Type B pancreatic cell (in vitro differentiated cells): ENCODE data around the gene SLC25A23. TPM values are rescaled to one million over a fixed set of nuclear protein-coding genes. Genes with fewer than 3 reads are reported as not detected.

Source experiments
- DNase-seq: peaks from one replicate; pipeline ENCODE4 v3.0.0; 2021; ENCODE audit warnings: mixed read lengths; ENCODE audit not compliant: unreplicated experiment; ENCODE audit errors: extremely low spot score
- H3K27ac Mint-ChIP-seq: 2 replicates; pipeline ENCODE4 v1.8.0; 2021; ENCODE audit warnings: mild to moderate bottlenecking, mixed read lengths
- H3K27me3 Mint-ChIP-seq: 2 replicates; pipeline ENCODE4 v1.8.0; 2021; ENCODE audit warnings: mixed read lengths
- H3K36me3 Mint-ChIP-seq: 2 replicates; pipeline ENCODE4 v1.8.0; 2021; ENCODE audit warnings: mixed read lengths
- H3K4me1 Mint-ChIP-seq: one replicate; pipeline ENCODE4 v1.8.0; 2021; ENCODE audit warnings: mixed read lengths; ENCODE audit not compliant: unreplicated experiment
- H3K4me3 Mint-ChIP-seq: 2 replicates; pipeline ENCODE4 v1.8.0; 2021; ENCODE audit warnings: mild to moderate bottlenecking, mixed read lengths
- H3K9me3 Mint-ChIP-seq: 2 replicates; pipeline ENCODE4 v1.8.0; 2021; ENCODE audit warnings: mixed read lengths
- total RNA-seq: library from RNA; stranded (reverse); gene quantifications from 2 replicates; pipeline ENCODE4 v1.2.1, GENCODE V29; 2021; ENCODE audit warnings: low replicate concordance
- TF ChIP-seq, protein P1 (sequence below): fragments of 200-600 bp; sonication (generic); conservative IDR thresholded peaks from 2 replicates; pipeline ENCODE4 v1.5.0; 2021; ENCODE audit warnings: antibody characterized with exemption, mild to moderate bottlenecking

Gene SLC25A23
- total RNA-seq, 1 donor from 2014 or later = 67.5 TPM

DNA sequence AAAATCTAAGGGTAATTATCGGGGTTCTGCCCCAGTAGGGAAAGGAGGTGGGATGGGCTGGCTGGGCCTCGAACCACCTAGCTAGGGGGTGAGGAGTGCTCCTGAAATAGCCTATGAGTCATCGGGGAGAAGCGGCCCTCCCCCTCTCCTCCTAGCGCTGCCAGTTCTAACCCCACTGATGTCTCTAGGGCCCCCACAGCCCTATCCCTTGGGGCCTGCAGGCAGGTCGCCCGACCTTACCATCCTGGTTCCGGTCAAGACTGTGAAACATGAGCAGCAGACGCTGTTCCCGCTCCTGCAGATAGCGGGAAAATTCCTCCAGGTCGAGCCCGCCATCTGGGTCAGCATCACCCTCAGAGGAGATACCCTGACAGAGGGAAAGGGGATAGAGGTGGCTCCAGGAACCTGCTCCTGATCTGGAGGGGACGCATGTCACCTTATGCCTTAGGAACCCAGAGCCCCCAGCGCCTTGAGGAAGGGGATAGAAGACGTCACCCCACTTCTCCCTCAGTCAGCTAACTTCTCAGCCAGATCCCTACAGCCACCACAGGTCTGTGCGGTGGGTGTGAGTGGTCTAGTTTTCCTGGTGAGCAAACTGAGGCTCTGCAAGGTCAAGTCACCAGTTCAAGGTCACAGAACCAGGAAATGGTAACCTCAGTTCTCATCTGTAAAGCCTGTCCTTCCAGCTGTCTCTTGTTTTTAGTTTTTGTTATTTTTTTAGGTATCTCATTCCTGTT, 1.5 kb downstream of the SLC25A23 start:
- TF ChIP-seq, protein P1, sequence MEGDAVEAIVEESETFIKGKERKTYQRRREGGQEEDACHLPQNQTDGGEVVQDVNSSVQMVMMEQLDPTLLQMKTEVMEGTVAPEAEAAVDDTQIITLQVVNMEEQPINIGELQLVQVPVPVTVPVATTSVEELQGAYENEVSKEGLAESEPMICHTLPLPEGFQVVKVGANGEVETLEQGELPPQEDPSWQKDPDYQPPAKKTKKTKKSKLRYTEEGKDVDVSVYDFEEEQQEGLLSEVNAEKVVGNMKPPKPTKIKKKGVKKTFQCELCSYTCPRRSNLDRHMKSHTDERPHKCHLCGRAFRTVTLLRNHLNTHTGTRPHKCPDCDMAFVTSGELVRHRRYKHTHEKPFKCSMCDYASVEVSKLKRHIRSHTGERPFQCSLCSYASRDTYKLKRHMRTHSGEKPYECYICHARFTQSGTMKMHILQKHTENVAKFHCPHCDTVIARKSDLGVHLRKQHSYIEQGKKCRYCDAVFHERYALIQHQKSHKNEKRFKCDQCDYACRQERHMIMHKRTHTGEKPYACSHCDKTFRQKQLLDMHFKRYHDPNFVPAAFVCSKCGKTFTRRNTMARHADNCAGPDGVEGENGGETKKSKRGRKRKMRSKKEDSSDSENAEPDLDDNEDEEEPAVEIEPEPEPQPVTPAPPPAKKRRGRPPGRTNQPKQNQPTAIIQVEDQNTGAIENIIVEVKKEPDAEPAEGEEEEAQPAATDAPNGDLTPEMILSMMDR = no peak
- Mint-ChIP-seq H3K27ac (peak overlapping the region; percentile 96), H3K4me1 (peaks cover 14% of the 10 kb centered on the region), H3K27me3 (peaks cover 14% of the 10 kb centered on the region), H3K4me3 (peak overlapping the region; percentile 96), H3K9me3 (no peaks in the 10 kb centered on the region), H3K36me3 (peaks cover 22% of the 10 kb centered on the region)
- no peak for DNase-seq

DNA sequence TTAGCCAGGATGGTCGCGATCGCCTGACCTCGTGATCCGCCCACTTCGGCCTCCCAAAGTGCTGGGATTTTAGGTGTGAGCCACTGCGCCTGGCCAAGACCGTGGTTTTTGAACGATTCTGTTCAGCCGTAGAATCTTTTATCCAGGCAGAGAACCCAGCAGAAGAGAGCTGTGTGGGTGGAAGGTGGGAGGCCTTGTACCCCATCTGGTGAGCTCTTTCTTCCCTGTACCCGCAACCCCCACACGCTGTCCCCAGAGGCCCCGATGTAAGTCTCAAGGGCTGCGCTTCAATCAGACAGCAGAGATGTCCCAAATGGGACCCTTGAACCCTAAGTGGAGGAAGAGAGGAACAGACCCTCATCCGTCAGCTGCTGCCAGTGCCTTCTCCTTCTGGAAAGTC, 3.7 kb downstream of the SLC25A23 start:
- Mint-ChIP-seq H3K36me3 (peaks cover 30% of the 10 kb centered on the region), H3K27me3 (peaks cover 2% of the 10 kb centered on the region), H3K27ac (no peak overlapping the region), H3K9me3 (no peaks in the 10 kb centered on the region), H3K4me1 (peaks cover 14% of the 10 kb centered on the region), H3K4me3 (no peak overlapping the region)
- TF ChIP-seq, protein P1 = no peak
- no peak for DNase-seq

DNA sequence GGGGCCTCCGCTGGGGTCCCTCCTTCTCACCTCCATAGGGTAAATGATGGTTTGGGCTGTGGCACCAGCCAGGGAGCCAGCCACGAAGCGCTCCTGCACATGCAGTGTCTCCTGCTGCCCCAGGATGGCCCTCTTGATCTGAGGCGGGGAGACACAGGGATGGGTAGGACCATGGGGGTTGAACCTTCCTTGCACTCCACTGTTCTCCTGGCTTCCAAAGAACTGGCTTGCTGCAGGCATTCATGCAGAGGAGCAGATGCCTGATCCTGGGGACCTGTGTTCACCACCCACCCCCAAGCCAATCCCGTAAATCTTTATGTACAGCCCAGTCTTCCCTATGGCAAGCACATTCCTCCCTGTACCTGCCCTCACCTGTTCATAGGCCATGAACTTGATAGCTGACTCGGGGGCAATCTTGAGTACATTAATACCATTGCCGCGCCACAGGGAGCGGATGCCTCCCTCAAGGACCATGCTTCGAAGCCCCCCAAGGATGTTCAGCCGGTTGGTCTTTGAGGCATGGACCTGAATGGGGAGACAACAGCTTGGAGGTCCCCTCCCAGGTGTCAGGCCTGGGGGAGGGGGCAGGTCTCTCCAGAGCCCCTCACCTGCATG, 5.5 kb downstream of the SLC25A23 start:
- TF ChIP-seq, protein P1 = no peak
- H3K9me3 Mint-ChIP-seq = no peaks in the 10 kb centered on the region
- H3K4me1 Mint-ChIP-seq = peaks cover 6% of the 10 kb centered on the region
- no peak for DNase-seq
- H3K4me3 Mint-ChIP-seq = no peak overlapping the region
- H3K27ac Mint-ChIP-seq = no peak overlapping the region
- H3K36me3 Mint-ChIP-seq = peaks cover 32% of the 10 kb centered on the region
- H3K27me3 Mint-ChIP-seq = no peaks in the 10 kb centered on the region

DNA sequence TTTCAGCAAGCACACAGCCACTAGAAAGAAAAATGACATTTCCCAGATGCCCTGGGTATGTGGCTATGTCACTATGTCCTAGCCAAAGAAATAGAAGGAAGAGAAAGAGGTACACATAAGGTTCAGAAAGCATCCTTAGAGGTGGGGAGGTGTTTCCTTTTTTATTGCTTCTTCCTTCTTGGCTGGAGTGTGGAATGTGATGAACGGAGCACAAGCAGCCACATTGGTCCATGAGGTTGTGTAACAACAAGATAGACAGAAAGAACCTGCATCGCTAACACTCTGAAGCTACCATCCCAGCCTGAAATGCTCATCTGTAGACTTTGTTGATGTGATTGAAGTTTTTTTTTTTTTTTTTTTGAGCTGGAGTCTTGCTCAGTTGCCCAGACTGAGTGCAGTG, 6.7 kb downstream of the SLC25A23 start:
- Mint-ChIP-seq H3K36me3 (peaks cover 32% of the 10 kb centered on the region), H3K27me3 (no peaks in the 10 kb centered on the region), H3K4me1 (no peaks in the 10 kb centered on the region), H3K9me3 (no peaks in the 10 kb centered on the region), H3K27ac (no peak overlapping the region), H3K4me3 (no peak overlapping the region)
- DNase-seq = no peak
- TF ChIP-seq, protein P1 = no peak

DNA sequence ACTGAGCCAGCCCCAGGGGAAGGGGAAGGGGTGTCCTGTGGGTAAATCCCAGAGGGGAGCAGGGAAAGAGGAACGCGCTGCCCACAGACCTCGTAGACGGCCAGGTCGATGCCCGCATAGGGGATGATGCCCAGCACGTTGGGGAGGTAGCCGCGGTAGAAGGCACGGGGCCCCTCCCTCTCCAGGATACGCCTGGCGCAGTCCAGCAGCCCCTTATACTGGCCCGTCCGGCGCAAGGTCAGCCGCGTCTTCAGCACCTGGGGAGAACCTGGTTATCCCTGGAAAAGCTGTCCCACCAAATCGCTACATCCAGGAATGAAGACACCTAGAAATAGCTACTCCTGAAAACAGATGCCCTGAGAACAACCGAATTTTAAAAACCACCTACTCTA, 7.4 kb downstream of the SLC25A23 start:
- Mint-ChIP-seq H3K9me3 (no peaks in the 10 kb centered on the region), H3K27ac (no peak overlapping the region), H3K4me1 (no peaks in the 10 kb centered on the region), H3K27me3 (no peaks in the 10 kb centered on the region), H3K4me3 (no peak overlapping the region), H3K36me3 (peaks cover 32% of the 10 kb centered on the region)
- no peak for DNase-seq
- TF ChIP-seq, protein P1 = no peak
